ELR (cell line): Measurements from ENCODE around the gene PRR35.

Experiments used
- DNase-seq: peaks from one replicate; pipeline ENCODE4 v3.0.0-alpha.2; 2015; ENCODE audit warnings: low read depth

PRR35 gene

GRCh38 chr16:549544-550263 is 10.5 kb upstream of the PRR35 start:
- no peak for DNase-seq

DNA sequence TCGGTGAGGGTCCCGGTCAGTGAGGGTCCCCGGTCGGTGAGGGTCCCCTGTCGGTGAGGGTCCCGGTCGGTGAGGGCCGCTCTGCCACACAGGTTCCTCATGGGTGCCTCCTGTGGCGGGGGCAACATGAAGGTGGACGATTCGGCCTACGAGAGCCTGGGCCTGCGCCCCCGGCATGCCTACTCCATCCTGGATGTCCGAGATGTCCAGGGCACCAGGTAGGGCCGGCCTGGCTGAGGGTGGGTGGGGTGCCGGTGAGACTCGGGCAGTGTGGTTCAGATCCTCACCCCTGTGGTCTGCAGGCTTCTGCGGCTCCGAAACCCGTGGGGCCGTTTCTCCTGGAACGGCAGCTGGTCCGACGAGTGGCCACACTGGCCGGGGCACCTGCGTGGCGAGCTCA is 9.0 kb upstream of the PRR35 start:
- no peak for DNase-seq

DNA sequence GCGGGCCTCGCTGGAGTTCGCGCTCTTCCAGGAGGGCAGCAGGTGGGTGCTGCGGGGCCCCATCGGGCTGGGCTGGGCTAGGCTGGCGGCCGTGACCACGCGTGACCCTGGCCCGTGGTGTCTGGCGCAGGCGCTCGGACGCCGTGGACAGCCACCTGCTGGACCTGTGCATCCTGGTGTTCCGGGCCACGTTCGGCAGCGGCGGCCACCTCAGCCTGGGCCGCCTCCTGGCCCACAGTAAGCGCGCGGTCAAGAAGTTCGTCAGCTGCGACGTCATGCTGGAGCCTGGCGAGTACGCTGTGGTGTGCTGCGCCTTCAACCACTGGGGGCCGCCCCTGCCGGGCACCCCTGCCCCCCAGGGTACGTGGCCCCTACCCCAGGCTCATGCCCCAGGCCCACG is 8.0 kb upstream of the PRR35 start:
- DNase-seq, result no peak

DNA sequence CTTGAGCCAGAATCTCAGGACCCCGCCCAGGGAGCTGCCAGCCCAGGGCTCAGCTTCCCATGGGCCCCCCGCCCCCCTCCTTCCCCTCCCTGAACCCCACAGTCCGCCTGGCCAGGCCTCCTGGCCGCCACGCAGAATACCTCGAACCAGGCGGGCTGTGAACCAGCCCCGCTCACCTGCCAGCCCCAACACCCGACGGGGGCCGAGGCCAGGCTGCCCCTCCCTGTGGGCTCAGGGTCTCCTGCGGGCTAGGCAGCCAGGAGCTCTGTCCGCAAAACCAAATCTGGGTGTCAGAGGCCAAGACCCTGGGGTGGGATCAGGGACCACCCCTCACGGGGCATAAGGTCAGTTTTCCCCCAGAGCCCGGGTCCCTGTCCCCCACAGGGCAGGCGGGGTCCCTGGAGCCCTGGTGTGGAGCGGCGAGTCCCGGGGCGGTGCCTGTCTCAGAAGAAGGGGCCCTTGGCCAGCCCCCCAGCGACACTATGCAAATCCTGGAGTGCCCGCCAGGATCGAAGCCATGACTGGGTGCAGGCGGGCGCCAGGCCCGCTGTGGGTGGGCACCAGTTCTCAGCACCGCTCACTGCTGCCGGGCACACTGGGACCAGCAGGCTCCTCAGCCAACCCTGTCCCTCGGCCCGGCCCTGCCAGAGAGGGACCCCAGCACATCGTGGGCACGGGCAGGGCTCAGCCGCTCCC is 6.4 kb upstream of the PRR35 start:
- DNase-seq, result no peak

GRCh38 chr16:554297-554621 is 5.9 kb upstream of the PRR35 start:
- no peak for DNase-seq

DNA sequence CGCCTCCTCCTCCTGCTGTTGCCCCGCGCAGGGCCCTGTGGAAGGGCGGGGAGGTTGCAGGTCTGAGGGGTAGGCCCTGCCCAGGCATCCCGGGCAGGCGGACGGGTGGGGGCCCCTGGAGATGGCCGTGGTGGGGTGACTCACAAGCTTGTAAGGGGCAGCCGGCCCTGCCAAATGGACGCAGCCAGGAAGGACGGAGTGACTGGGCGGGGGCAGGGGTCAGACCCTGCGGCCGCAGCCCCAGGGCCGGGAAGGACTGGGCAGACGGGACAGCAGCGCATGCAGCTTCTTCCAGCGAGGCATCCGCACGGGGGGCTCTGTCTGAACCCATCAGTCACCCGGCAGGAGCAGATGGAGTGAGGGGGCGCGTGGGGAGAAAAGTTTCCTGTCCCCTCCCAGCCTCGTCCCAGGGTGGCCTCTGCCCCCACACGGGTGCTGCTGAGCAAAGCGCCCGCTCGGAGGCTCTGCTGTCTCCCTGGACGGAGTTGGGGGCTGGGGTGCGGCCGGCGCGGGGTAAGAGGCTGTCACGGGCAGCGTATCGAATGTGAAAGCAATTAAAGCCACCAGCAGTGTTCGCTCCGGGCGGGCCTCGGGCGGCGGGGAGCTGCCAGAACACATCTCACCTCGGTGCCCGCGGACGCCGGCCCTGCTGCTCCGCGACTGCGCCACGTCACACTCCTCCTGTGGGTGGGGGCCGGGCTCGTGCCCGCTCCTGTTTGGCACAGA is 5.4 kb upstream of the PRR35 start:
- peak; percentile 89 for DNase-seq

DNA sequence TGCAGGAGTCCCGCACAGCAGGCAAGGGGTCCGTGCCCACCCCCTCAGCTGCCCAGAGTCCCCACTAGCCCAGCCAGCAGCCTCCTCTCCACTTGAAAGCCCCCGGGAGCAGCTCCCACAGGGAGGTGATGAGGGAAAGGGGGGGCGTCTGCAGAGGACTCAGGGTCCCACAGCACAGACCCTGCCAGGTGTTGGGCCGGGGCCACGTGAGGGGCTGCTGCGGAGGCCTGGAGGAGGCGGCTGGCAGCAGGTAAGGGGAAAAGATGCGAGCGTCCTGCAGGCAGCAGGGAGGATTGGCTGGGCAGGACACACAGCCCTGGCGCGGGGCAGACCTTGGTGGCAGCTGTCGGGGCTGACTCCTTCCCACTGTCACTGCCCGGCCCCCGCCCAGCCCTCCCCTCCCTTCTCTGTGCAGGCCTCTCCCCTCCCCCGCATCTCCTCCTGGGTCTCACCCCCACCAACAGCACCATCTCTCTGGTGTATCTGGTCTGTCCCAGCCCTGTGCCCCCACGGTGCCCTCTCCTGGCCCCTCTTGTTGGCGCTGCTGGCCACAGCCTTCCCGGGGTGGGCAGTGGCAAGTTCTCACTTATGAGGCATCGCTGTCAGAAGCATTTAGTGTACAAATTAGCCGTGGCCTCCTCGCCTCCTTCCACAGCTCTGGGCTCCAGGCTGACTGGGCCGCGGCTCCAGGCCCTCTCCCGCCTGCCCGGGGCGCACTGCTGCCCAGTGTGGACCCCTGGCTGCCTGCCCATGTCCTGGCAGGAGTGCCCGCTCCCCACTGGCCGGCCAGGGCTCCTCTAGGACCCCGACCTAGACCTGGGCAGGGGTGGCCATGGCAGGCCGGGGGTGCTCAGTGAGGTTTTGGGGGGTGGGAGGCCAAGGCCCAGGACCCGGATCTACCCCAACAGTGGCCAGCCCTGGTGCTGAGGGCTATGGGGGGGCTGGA is 4.4 kb upstream of the PRR35 start:
- DNase-seq, result no peak

DNA sequence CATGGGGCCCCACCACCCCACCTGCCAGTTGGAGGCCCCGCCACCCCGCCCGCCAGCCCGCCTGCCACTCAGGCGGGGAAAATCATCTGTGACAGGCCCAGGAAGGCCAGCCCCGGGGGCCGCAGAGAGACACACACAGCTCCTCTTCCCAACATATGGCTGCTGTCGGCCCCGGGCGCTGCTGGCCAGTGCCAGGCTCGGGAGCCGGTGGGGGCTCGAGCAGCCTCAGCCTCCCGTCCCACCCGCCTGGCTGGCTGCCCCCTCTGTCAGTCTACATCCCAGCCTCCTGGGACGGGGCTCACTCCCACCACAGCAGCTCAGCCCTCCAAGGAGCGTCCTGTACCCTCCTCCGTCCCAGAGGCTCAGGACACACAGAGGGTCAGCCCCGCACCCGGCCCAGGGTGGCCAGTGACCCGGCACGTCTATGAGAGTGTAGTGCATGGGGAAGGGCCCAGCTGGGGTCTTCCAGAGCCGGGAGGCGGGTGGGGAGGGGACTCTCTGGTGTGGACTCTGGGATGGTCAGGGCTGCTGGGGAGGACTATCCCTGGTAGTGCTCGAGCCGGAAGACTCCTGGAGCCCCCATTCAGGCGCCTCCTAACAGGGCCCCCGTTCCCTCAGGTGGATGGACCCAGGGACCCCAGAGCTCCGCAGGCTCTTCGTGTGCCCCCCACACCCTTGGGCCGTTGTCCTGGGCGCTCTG is 3.6 kb upstream of the PRR35 start:
- DNase-seq, result no peak

DNA sequence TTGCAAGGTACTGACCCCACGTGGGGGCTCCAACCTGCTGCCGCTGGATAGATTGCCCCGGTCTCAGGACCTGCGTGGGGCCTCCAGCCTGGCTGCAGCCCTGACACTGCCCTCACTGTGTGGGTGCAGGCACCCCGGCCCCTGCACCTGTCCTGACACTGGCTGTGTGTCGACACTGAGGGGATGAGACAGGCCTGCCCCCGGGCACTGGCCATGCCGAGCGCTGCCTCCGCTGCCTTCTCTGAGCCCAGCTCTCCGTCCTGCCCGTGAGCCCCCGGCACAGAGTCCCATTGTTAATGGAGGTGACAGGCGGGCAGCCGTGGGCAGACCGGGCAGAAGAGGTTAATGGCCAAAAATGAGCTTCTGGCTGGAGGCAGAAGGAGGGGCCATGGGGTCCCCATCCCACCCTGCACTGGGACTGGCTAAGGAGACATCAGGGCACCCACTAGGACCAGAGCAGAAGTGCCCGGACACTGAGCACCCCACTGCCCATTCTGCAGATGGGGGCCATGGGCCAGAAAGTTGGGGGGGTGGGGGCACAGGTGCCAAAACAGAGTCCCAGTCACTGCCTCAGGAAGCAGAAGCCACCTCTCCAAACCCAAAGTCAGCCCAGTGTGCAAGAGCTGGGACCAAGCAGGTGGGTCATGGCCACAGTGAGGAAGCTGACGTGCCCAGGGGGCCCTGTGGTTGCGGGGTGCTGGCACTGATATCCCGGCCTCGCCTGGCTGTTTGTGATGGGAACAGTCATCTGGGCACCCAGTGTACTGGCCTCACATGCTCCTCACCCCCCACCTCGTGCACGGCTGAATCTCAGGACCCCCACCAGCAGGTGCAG is 2.5 kb upstream of the PRR35 start:
- no peak for DNase-seq

GRCh38 chr16:558298-559020 is 1.7 kb upstream of the PRR35 start:
- no peak for DNase-seq

GRCh38 chr16:559021-559380 is 1.2 kb upstream of the PRR35 start:
- no peak for DNase-seq

DNA sequence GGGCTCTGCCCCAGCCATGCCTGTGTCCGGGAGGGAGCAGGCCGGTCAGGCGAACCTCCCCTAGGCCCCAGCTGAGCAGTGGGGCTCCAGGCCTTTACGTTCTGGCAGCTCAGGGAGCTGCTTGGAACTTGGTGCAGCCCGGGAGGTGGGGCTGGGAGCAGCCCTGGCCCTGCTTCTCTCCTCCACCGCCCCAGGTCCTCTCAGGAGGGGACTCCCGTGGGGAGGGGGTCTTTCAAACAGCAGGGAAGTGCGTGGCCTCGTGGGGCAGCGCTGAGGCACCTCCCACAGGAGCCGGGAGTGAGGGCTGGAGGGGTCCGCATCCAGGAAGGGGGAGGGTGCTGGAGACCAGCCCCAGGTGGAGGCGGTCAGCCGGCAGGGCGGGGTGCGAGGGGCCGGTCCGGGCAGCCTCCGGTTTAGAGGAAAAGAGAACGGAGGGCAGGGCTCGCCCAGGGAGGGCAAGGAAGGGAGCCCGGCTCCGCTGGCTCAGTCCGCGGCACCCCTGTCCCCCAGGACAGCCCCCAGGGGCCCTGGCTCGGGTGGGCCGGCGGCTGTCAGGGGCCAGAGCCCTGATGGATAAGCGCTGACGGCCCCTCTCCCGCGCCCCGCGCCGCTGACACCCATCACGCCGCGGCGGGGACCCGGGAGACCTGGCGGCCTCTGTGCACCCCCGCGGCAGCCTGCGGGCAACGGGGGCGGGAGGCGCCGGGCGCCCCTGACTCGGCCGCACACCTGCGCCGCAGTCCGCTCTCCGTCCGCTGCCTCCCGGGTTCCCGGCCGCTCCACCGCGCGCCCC is 587 bp upstream of the PRR35 start:
- no peak for DNase-seq

GRCh38 chr16:560701-561412 is 663 bp downstream of the PRR35 start:
- no peak for DNase-seq

GRCh38 chr16:561413-561794 is 1.2 kb downstream of the PRR35 start:
- no peak for DNase-seq

DNA sequence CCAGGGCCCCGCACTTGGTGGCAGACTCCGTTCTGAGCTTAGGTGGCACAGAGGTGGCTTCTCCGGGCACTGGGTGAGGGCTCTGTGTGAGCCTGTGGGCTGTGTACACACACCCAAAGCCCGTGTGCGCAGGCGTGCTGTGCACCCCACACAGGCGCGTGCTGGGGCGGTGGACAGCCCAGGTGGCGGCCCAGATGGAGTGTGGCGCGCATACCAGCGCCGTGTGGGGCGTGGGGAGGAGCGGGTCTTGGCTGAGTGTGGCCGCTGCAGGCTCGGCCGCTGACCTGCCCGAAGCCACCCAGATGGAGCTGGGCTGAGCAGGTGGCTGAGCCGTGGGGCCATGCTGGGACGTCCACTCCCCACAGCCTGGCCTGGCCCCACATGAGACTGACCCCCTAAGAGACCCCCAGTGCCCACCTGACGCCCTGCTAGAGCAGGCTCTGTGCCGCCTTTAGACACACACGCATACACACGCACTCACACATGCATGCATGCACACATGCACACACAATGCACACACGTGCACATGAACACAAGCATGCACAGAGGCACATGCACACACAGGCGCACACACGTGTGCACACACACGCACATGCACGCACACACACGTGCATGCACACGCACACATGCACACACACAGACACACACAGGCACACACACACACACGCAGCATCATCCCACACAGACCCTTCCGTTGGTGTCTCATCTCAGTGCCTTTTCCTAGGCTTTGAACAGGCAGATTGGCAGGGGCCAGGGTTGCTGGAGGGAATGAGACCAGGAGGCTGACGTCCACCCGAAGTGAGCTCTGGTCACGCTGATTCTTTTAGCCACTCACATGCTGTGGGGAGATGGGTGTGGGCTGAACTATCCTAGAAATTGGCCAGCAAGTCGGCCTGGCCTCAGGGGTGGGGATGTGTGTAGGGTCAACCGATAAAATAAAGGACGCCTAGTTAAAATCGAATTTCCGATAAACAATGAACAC is 2.1 kb downstream of the PRR35 start:
- DNase-seq, result no peak

DNA sequence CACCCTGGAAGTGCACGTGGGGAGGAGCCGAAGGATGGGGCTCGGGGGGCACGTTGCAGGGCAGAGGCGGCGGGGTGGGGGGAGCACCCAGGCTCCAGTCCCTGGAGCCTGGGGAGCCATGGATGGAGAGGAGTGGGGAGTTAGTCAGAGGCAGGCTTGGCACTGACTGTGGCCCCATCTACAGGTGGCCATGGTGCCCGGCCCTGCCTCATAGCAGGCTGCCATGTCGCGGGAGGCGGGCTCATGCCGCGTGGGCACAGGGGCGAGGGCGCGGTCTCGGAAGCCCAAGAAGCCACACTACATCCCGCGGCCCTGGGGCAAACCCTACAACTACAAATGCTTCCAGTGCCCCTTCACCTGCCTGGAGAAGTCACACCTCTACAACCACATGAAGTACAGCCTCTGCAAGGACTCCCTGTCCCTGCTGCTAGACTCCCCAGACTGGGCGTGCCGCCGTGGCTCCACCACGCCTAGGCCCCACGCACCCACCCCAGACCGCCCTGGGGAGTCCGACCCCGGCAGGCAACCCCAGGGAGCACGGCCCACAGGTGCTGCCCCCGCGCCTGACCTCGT is 3.0 kb downstream of the PRR35 start:
- DNase-seq, result no peak
